ENCODE data around the gene BRD1.

BRD1 gene

GRCh38 chr22:49749885-49750510, 77.7 kb downstream of the BRD1 start:
- no peak for DNase-seq

DNA sequence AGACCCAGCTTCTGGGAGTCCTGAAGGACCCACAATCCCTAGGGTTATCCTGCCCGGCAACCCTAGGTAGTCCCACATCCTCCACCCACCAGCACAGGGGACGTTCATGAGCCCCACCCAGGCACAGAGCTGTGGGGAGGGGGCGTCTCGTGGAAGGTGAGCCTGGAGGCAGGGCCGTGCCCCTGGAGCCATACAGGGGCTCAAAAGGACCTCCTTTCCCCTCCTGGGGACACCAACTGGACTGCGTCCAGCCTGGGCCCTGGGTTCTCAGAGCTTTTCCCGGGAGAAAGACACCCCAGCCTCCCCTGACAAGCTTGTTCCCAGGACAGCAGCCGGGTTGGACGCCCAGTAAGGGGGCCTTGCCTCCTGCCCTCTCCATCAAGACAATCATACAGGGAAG, 78.4 kb downstream of the BRD1 start:
- DNase-seq, result no peak

- no peak for DNase-seq
Measured at GRCh38 chr22:49748514-49748913, 79.2 kb downstream of the BRD1 start.

DNA sequence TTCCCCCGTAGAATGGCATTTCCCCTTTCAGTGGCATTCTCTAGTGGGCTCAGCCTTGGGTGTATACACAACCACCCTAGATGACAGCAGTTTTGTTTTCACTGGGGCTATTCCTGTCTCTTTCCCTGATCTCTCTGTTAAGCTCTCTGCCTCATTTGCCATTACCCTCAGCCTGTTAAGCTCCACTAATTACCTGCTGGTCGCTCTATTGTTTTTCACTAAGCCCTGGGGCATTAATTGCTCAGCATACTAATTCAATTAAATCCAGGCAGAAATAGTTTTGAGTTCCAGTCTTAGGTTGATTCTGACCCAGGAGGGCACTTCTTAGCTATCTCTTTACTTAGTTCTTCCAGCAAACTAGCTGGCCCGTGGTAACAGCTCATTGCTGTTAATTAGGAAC, 80.0 kb downstream of the BRD1 start:
- no peak for DNase-seq

GRCh38 chr22:49747130-49747529, 80.5 kb downstream of the BRD1 start:
- no peak for DNase-seq

DNA sequence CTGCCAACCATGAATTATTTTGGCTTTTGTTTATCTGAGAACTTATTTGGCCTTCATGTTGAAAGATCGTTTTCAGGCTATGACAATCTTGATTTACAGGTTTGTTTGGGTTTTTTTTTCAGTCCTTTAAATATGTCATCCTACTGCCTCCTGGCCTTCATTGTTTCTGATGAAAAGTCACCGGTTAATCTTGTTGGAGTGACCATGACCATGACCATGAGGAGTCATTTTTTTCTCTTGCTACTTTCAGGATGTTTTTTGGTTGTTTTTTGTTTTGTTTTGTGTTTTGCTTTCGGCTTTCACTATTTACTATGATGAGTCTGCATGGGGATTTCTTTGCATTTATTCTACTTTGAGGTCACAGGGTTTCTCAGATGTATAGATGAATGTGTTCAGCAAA, 81.6 kb downstream of the BRD1 start:
- no peak for DNase-seq

DNA sequence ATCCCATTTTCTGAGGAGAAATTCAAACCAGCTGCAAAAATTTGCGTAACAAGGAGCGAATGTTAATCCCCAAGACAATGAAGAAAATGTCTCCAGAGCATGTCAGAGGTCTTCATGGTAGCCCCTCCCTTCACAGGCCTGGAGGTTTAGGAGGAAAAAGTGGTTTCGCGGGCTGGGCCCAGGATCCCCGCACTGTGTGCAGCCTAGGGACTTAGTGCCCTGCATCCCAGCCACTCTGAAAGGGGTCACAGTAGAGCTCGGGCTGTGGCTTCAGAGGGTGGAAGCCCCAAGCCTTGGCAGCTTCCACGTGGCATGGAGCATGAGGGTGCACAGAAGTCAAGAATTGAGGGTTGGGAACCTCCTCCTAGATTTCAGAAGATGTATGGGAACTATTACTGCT, 87.4 kb downstream of the BRD1 start:
- no peak for DNase-seq

DNA sequence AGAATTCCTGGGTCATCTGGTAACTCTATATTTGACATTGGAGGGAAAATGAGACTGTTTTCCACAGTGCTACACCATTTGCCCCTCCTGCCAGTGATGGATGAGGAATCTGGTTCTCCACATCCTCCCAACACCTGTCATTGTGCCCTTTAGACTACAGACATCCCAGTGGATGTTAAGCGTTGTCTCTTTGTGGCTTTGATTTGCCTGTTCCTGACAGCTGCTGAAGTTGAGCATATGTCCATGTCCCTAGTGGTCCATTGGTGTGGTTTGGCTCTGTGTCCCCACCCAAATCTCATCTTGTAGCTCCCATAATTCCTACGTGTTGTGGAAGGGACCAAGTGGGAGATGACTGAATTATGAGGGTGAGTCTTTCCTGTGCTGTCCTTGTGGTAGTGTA, 88.5 kb downstream of the BRD1 start:
- no peak for DNase-seq

DNA sequence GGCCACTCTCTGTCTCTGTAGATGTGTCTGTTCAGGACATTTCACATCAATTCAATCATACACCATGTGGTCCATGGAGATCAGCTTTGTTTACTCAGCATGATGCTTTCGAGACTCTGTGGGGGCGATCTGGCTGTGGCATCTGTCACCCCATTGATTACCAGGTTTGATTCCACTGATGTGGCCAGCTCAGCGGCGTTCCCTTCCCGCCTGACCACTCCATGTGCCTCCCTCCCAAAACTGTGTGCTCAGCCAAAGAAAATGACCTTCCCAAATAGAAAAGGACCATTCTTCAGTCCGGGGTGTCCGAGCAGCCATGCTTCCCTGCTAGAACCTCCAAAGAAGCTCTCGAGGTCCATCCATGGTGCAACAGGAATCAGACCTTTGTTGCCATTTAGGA, 89.1 kb downstream of the BRD1 start:
- DNase-seq, result no peak

DNA sequence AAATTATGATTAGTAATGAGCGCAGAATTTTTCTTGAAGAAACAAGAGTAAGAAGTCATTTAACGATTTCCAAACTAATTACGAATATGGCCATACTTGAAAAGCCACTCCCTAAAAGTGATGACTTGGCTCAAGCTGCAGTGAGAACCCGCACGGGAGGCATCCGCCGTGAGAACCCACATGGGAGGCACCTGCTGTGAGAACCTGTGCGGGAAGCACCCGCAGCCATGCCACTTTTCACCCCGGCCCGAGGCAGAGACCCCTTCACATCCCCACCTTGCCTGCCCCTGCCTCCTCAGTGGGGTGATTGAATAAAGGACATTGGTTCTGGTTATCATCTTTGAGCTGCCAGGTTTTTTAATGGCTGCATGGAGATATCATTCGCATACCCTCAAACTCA, 89.7 kb downstream of the BRD1 start:
- DNase-seq, result no peak

DNA sequence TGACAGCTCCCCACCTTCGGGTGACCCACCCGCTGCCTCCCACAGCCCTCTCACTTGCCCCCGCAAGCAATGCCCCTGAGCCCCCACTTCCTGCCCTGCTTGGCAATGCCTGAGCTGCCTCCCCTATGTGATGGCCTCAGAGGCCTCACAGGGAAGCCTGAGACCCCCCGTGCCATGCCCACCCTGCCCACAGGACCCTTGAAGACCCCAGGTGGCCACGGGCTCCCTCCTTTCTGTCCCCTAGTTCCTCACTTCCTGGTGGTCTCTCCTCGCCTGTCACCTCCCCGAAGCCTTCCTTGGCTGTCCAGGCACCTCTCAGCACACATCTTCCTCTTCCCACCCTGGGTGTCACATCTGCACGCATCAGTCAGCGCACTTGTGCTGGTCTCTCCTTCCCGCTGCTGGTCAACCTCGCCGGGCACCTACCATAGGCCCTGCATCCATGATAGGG, 90.5 kb downstream of the BRD1 start:
- DNase-seq, result no peak

- no peak for DNase-seq
Measured at GRCh38 chr22:49736538-49736937, 91.1 kb downstream of the BRD1 start.

DNA sequence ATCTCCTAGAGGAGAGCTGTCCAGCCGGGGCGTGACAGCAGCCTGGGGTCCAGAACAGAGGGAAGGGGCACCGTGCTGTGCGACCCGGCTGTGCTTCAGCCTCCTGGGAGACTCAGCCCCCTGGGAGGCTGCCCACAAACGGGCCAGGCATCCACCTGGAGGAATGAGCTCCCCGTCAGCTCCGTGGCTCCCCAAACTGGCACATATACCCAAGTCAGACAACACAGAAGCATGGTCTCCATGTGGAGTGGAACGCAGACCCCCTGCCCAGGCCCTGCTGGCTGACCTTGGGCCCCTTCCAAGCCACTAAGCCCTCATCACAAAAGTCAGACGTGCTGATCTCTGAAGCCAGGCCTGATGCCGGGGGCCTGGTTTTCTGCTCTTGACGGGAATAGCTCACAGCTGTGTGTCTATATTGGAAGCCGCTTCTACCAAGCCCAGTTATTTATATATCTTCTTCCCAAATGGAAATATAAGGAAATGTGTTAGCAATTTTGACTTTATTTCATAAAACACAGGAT, 91.7 kb downstream of the BRD1 start:
- no peak for DNase-seq

GRCh38 chr22:49735411-49735900, 92.2 kb downstream of the BRD1 start:
- no peak for DNase-seq

DNA sequence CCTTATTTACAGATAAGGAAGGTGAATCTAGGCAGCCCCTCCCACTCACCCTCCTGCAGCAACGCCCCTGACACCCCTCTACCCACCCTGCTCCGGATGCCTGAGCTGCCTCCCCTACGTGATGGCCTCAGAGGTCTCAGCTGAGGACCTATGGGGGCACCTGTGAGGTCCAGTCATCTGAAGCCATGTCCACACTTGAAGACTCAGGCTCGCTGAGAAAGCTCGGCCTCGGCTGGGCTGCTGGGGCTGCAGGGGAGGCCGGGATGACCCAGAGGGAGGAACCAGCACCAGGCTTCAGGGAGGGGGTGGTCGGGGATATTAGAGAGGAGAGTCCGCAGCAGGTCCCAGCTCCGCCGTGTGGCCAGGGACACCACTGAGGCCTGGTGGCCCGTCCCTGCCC, 92.8 kb downstream of the BRD1 start:
- DNase-seq, result no peak

DNA sequence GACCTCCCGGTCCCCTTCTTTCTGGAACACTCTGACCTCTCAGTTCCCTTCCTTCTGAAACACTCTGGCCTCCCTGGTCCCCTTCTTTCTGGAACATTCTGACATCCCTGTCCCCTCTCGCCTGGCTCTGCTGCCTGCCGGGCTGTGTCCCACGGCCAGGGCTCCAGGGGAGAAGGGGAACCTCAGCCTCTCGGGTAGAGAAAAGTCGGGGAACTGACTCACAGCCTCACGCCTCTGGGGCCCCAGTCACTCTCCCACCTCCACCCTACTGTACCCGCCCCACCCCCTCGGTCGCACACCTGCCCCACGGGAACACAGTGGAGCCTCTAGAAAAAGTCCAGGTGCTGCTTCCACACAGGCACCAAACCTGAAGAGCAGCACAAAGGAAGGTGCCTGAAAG, 93.3 kb downstream of the BRD1 start:
- DNase-seq, result no peak

DNA sequence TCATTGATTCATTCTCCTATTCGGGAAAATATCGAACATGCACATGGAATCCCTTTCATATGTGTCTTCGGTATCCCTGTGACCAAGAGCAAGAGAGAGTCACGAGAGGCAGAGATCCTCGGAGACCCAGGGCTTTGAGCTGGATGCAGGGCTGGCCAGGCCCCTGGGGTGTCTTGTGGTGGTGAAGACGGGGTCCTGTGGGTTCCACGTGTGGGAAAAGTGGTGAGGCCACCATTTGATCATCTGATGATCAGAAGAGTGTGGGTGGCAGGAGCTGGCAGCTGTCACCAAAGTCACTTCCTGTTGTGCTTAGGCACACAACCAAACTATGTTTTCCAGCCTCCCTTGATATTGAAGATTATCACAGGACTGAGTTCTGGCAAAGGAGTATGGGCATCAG, 94.0 kb downstream of the BRD1 start:
- DNase-seq, result no peak

DNA sequence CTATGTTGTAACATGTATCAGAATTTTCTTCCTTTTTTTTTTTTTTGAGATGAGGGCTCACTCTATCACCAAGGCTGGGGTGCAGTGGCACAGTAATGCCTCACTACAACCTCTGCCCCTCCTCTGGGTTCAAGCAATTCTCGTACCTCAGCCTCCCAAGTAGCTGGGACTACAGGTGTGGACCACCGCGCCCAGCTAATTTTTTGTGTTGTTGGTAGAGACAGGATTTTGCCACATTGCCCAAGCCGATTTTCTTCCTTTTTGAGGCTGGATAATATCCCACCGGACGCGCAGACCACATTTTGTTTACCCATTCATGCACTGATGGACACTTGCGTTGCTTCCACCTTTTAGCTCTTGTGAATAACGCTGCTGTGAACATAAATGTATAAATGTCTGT, 97.0 kb downstream of the BRD1 start:
- no peak for DNase-seq

DNA sequence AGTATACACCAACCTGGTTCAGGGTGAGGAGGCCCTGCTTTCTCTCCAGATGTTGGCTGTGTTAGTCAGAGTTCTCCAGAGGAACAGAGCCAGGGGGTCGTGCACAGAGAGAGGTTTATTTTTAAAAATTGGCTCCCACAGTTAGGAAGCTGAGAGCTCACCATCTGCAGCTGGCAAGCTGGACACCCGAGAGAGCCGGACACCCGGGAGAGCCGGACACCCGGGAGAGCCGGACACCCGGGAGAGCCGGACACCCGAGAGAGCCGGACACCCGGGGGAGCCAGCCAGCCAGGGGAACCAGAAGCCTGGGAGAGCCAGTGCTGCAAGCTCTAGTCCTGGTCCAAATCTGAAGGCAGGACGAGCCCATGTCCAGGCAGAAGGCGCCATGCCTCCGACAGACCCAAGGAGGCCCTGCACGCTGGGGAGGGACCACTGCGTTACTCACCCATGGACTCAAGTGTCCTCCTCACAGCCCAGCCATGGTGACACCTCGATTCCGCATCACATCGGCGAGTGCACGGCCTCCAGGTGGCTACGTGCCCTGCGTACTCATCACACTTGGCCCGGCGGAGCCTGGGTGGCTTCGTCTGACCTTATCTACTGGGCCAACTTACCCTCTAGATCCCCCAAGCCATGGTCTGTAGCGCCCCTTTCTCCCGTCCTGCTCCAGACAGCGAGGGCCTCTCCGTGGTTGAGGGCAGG, 99.0 kb downstream of the BRD1 start:
- no peak for DNase-seq

DNA sequence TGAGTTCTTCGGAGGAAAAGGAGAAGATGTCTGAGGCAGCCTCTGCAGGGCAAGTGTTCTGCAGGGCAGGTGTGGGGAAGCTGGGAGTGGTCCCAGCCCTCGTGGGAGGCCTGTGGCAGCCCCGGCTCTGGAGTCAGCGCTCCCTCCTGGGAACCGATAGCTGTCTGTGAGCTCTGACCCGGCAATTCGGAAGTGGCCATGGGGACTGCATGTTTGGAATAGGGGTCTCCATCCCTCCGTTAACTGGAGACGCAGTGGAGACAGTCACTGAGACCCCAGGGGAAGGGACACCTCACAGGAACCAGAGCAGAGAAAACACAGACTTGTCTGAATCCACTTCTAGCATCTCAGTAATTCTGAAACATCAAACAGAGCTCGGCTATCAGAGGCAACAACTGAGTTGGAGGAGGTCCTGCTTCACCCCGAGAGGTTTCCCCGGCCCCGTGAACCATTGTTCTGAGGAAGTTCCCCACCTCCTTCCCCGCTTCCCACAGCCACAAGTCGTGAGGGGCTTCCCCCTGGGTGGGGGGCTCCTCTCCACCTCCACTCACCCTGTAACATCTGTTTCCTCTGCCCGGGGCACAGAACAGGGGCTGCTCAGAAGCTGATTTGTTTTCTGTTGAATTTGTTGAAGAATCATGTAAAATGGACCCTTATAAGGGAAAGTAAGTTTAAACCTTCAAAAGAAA, 99.6 kb downstream of the BRD1 start:
- DNase-seq, result no peak

- DNase-seq, result no peak
Measured at GRCh38 chr22:49727191-49727880, 100.3 kb downstream of the BRD1 start.

DNA sequence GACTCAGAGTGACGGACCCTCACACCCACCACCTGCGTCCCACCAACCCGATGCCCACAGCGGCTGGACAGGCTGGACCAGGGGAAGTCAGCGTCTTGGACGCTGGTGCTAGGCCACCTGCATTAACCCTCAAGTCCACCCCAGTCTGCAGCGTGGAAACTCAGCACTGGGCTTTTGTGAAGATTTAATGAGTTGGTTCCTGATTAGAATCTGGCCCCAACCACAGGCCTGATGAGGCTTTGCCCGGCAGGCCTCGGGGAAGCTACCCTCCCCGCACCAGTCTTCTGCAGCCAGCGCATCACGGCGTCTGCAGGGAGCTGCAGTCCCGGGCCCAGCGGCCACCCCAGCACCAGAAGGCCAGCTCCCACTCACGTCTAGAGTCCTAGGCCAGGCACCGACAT, 101.0 kb downstream of the BRD1 start:
- no peak for DNase-seq

DNA sequence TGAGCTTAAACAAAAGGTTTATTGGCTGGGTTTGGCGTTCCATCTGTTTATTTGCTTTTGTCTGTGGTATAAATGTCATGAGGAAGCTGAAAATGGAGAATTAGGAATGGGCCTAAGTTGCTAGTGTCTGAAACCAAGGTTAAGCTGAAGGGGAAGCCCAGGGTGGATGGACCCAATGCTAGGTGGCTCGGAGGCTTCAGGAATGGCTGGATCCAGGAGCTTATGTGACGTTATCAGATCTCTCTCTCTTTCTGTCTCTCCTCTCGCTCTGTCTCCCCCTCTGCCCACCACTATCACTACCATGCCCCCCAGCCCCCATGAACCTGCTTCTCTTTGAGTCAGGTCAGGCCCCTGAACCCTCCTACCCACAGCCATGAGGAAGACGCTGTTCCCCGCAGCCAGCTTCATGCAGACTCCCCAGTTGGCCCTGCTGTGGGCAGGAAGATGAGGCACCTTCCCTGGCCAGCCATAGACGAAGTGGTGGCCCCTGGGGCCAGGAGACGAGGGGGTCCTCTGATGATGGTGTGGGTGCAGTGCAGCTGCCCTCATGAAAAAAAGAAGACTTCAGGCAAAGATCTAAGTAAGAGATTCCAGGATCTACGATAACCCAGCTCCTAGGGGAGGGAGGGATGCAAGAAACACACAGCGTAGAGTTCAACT, 101.5 kb downstream of the BRD1 start:
- DNase-seq, result no peak
